Stimulated activated CD8-positive, alpha-beta memory T cell treated with anti-CD3 and anti-CD28 coated beads, Interleukin-12 subunit alpha, Interleukin-12 subunit beta, amount 100 ng/mL, for 24 hours (primary cell): ENCODE data around the gene GINS1.

Experiments
- DNase-seq: peaks from one replicate; pipeline ENCODE4 v3.0.0-alpha.2; 2020; ENCODE audit errors: extremely low read depth

GINS1 gene

DNA sequence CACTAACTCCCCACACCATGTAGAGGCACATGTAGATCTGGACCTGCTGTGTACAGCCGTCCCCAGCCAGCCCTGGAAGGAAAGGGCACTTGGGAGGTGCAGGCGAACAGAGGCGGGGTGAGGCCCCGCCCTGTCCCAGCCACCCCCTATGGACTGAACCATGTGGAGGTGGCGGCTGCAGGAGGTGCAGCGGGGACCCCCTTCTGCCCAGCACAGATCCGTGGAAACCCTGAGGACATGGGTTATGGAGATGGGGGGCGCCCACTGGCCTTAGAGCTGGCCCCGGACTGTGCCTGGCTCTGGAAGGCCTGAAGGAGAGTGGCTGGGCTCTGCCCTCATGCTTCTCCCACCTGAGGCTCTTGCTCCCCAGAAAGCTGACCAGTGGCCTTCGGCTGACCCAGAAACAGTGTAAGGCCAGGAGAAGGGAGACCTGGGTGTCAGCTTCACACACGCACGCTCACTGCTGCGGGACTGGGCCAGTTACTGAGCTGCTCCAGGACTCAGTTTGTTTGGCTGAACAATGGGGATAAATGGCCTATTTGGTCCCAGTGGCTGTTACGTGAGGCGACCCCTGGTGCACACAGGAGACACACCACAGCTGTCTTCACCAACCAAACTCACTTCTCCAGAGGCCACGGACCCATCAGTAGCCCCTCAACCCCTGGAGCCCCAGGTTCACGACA lies 87.2 kb downstream of the GINS1 start:
- no peak for DNase-seq

- DNase-seq: no peak
Measured at GRCh38 chr20:25495189-25495824, 87.8 kb downstream of the GINS1 start.

GRCh38 chr20:25496165-25496967 lies 88.9 kb downstream of the GINS1 start:
- no peak for DNase-seq

- DNase-seq: no peak
Measured at GRCh38 chr20:25496968-25497401, 89.5 kb downstream of the GINS1 start.

GRCh38 chr20:25497586-25498279 lies 90.3 kb downstream of the GINS1 start:
- no peak for DNase-seq
